Measurements from ENCODE around the gene CDHR4.
"Not testable (repeated sequence)": the region's sequence is repeated elsewhere in the genome, so short reads cannot be mapped to it uniquely, and the experiment has no call there.

CDHR4 gene, protein sequence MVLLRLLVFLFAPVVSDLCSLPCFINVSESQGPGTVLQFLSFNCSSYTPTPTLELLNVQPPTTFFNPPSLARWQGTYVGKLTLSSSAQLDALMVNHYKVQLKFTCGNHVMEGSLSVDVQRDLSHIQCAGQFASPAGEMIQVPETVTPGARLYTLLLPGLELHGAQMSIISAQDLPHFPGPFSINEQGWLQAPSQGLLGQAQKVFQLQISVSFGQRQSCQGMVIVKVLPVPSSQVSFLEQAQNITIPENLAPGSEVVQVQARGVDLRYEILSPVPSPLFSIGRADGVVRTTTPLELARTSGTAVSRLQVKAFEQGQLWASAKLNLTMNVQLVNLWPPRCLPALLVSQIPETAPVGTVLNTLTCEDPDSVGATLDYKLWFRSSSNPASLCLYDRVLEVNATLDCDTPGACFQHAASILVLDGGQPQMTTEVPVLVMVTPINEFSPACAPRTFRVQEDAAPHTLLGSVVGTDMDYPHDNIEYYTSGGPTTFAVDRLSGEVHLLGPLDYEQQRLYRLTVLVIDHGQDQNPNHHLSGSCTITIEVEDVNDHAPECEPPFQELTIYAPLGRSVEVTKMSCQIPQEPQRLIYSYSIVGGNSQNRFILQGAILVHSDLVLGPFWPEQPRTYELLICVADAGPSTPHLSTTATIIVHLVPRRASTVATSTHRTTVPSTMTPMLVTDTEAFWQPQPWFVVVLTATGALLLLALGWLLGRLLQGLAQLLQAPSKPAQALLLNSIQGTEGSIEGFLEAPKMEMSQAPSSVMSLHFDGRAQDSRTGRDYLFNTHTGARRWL

DNA sequence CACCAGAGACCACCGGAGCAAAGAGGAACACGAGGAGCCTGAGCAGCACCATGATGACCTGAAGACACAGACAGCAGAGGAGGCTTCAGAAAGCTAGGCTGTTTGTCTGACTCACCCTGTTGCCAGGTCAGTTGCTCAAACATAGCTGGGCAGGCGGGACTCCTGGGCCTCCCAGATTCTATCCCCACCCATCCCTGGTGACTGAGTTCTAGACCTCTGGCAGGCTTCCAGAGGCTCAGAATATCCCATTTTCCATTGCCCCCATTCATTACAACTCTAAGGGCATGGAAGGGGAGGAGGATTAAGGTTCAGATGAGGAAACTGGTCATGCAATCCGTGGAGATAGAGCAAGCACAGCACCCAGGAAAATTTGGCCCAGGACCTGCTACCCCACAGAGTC, at the start of gene CDHR4:
Gene CDHR4 (minus strand): TSS at position 113 of the 400 bp plus-strand sequence. CDS start 61 bp downstream, at position 52.
- in situ Hi-C loops (cut with MboI; ENCODE audit: low sequenced_read_pairs): no loop called here

DNA sequence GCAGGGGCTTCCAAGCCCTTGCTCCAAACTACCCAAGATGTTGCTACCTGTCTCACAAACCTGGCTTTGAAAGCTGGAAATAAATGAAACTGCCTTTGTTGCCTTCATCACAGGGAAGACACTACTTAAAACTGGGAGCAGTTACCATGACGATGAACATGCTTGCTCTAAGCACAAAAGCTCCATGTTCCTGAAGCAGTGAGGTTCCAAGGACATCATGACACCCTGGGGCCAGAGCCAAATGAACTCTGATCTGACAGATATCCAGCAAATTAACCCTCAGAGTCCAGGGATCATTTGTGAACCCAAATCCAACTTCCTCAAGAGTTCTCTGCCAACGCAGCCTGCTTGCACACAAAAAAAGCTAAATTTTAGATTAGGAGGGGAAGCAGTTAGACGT, 46.0 kb upstream of the CDHR4 start:
- in situ Hi-C loops (cut with MboI; ENCODE audit: low sequenced_read_pairs): no loop called here

DNA sequence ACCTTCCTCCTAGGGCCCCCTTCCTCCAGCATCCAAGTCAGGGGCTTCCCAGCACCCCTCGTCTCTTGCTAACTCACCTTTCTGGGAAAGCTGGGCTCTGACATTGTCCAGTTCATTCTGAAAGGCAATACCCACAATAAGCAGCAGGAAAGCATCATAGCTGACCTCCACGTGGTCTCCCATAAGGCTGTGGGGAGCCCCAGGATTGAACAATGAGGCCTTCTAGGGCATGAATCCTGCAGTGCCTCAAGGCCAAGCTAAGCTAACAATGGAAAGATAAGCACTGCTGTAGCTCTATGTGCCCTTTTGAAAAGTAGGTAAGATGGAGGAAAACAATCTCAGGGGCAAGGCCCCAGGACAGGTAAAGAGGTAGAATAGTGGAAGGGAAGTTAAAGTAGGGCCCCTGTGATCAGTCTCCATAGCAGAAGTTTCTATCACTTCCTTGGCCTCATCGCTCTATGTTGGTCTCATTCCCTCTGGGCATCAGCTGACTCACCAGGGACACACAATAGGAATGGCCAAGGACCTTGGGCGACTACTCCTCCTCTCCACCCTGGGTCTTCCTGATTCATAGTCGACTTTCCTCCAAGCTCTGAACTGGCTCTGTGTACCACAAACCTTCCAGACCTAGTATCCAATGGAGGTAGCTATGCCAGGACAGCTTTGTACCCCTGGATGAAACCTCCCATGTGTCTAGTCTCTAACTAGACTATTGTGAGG, 45.0 kb upstream of the CDHR4 start:
- in situ Hi-C loops (cut with MboI; ENCODE audit: low sequenced_read_pairs): no loop called here

DNA sequence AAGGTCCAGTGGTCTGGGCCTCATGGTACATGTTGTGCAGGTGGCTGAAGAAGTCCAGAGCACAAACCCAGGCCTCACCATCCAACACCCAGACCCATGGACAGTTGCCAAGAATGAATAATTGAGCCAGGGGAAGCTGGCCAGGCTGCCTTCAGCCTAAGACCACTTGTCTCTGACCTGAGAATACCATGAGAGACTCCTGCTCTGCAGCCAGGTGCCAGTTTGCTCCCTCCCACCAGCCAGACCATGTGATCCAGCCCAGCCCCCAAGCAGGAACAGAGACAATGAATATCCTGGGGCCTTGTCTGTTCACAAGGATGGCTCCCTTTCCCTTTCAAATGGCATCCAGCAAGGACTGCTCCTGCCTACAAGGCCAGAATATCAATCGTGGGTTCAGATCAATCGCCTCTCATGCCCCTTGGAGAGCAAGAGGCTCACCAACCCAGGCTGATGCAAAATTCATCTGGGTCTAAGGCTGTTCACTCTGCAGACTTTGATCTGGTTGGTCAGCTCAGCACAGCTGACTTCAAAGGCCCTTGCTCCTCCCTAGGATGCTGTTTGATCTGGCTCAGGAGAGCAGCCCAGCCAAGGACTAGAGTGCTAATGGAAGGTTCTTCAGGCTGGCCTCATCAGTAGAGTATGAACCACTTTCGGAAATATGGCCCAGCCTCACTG, 43.3 kb upstream of the CDHR4 start:
- in situ Hi-C loops (cut with MboI; ENCODE audit: low sequenced_read_pairs): no loop called here

DNA sequence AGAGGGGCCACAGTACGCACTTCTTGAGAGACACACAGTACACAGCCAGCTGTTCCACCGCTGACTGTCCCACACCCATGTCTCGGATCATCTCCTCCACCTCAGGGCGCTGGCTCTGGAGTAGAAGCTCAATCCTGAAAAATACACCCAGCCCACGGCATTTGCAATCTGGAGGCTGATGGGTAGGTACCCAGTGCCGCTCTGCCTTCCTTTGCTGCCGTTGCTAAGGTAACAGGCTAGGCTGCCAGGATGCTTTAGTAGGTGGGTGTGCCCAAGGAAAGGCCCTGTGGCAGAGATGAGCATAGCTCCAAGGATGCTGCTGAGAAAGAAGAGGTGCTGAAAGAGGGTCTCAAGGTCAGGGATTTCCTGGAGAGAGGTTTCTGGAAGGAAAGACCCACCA, 42.1 kb upstream of the CDHR4 start:
- in situ Hi-C loops (cut with MboI; ENCODE audit: low sequenced_read_pairs): no loop called here

DNA sequence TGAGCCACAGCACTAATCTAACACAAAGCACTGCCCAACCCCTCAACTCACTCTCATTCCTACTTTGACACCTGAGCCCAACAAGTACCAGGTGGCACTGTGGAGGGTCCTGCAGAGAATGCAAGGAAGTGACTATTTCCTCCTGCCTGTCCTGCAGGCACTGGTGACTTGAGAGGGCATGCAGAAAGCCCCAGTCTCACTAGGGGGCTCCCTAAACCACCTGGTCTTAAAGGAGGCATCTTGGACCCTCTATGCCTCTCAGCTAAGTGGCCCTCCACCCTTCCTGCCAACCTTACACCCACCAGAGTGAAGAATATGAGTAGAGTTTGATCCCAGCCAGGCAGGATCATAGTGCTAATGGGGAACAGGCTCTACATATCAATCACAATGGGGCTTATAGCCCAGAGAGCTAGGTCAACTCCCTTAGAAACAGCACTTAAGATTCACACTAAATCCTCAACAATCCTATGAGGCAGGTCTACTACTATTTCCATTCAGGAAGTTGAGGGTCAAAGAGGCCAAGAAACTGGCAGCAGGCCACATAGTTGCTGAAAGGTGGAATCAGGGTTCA, 41.5 kb upstream of the CDHR4 start:
- in situ Hi-C loops (cut with MboI; ENCODE audit: low sequenced_read_pairs): no loop called here

DNA sequence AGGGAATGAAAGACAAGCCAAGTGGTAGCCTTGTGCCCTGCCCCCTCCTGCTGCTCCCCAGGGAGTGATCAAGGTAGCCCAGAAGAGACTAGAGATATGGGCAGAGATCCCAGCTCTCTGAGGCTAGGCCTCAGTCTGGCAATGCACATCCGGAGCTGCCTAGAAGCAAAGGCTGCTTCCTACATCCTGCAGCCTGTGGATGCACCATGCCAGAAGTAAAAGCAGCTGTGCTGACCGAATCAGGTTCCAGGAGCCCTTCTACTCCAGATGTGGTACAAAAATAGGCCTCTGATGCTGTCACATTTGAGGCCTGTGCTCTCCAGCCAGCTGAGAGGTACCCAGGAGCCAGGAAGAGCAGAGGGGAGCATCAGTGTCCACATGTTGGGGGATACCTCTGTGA, 40.7 kb upstream of the CDHR4 start:
- in situ Hi-C loops (cut with MboI; ENCODE audit: low sequenced_read_pairs): no loop called here

DNA sequence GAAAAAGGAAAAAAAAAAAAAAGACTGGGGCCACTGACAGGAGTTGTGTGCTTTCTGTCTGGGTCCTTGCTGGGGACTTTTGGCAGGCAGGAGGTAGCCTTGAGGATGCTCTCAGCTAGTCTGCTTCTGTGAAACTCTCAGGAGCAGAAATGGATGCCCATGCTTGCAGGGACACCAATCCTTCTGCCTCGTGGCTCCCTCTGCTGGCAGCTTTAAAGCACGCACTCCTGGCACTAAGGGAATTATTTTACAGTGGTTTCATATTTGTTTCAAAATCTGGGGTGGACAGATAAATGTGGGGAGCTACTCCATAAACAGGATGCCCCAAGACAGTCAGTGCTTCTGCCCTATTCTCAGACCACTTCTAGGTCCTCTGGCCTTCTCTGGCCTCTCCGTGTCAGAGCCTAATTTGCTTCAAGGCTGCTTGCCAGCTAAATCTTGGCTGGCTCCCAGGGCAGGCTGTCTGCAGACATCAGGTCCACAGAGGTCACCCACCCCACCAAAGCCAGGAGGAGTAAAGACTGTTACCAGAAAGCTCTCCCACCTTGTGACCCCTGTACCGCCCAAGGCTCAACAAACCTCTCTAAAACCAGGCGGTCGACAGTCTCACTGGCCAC, 39.6 kb upstream of the CDHR4 start:
- in situ Hi-C loops (cut with MboI; ENCODE audit: low sequenced_read_pairs): no loop called here

DNA sequence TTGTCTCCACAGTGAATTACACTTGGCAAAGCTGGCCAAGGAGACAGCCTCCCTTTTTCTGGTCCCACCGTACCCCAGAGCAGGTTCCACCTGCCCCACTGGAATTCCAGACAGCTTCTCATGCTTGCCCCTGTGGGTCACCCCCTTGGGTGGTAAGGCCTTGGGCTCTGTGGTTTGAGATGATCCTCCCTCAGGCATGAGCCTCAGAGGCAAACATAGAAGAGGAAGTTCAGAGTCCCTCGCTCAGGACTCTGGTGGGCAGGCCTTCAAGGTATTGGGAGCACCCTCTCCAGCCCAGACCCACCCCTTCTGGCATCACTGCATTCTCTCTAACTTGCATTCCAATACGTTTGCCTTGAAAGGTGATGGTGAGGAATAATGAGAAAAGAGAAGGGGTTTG, 31.7 kb upstream of the CDHR4 start:
- in situ Hi-C loops (cut with MboI; ENCODE audit: low sequenced_read_pairs): no loop called here

DNA sequence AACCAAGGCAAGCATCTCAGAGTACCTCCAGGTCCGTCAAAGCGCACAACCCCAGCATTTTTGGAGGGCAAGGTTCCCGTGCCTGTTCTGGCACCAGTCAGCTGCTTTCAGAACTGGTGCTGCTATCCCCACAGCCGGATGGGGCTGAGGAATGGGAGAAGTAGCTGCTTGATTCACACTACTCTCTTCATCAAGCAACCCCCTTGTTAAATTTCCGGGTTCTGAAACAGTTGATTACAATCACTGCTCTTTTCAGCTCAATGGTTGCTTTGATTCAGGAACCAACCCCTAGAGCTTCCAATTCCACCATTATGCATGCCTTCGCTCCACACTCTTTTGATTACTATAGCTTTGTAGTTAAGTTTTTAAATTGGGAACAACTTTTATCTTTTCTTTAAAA, 26.3 kb upstream of the CDHR4 start:
- in situ Hi-C loops (cut with MboI; ENCODE audit: low sequenced_read_pairs): no loop called here

DNA sequence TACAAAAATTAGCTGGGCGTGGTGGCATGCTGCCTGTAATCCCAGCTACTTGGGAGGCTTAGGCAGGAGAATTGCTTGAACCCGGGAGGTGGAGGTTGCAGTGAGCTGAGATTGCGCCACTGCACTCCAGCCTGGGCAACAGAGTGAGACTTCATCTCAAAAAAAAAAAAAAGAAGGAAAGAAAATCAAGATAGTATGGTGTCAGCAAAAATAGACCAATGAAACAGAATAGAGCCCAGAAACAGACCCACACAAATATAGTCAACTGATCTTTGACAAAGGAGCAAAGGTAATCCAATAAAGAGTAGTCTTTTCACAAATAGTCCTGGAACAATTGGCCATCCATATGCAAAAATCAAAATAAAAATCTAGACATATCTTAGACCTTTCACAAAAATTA, 23.5 kb upstream of the CDHR4 start:
- in situ Hi-C loops (cut with MboI; ENCODE audit: low sequenced_read_pairs): not testable (repeated sequence)

DNA sequence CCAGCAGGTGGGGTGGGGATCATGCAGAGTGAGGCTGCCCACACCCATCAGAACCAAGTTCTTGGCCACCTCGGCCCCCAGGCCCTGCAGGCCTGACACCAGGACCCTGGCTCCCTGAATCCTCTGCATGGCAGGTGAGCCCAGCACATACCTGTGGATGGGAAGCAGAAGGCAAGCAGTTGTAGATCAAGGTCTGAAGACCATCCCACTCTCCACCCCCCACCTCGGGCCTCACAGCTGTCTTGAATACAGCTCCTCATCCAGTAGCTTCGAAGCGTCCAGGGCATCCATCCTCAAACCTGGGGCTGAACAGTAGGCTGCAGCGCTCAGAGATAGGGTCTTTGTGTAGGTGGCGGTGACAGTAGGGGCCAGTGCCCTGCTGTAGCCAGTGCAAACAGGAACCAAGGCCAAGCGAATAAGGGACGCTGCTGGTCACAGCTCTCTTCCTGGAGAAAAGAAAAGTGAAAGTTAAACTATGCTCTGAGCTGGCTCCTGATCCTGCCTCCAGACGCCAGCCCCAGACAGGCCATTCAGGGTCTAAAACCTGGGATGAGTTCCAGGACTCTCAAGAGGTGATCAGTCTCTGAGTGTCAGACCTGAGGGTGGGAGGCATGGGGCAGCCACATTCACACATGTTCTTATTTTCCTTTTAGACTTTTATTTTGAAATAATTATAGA, 14.0 kb upstream of the CDHR4 start, which contains the start of gene UBA7:
Gene UBA7 (minus strand): TSS at position 457 of the 678 bp plus-strand sequence. CDS start 166 bp downstream, at position 291.
- in situ Hi-C loops (cut with MboI; ENCODE audit: low sequenced_read_pairs): no loop called here

DNA sequence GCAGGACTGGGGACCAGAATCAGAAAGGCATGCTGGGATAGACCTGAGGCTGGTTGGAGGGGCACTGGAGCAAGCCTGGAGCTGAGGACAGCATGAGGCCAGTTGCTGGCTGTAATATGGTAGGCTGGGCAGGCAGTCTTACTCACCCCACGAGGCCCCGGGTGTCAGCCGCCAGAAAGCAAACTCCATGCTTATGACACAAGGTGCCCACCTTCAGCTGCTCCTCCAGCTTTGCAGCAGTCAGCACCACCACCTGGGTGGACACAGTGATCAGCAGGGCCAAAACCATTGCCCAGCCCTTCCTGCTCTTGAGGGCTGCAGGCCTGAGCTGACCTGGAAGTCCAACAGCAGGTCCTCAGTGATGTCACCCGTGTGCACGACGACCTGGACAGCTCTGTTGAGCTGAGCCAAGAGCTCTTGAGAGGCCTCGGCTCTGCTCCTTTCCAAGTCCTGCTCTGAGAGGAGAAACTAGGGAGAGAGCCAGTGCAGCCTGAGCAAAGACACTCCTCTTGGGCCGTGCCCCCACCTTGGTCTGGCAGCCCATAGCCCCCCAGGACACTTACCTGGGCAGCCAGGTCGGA, 13.3 kb upstream of the CDHR4 start:
- in situ Hi-C loops (cut with MboI; ENCODE audit: low sequenced_read_pairs): no loop called here

DNA sequence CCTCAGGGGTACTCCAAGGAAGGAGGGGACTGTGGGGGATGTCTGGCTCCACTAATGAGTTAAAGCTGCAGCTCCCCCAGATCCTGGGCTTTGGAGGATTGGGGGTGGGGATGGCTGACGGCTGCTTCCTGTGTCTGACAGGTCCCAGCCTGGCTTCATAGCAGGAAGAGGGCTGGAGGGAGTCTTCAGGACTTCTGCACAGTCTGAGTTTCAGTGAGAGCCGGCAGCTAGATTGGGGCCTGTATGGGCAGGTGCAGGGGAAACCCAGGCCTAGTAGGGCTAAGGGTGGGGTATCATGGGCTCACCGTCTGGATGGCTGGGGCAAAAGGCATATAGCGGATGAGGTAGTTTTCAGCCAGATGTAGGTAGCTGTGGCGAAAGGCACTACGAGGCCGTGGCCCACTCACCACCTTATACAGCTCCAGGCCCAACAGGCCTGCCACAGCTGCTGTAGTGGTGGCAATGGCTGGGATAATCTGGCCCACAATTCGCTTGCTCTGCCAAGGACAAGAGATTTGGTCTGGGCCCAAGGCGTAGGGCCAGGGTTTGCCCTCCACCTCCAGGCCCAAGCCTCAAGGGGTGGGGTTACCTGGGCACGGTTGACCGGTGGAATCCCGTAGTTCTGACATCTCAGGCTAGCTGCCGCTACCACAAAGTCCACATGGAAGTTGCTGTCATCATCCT, 7.9 kb upstream of the CDHR4 start:
- in situ Hi-C loops (cut with MboI; ENCODE audit: low sequenced_read_pairs): no loop called here

DNA sequence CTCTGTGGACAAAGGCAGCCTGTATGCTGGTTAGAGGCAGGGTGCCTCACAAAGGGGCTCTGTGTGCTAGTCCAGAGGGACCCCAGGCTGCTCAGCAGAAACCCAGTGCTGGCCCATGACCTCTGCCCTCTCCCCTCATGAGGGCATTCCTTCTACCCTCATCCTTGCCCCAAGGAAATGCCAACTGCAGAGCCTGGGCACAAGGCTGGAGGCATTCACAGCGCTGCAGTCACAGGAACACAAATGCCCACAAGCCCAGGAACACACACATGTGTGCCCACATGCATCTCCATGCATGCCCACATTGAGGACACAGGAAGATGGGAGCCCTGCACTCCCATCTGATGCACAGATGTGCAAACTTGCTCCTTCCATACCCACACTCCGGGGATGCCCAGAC, 7.2 kb upstream of the CDHR4 start:
- in situ Hi-C loops (cut with MboI; ENCODE audit: low sequenced_read_pairs): no loop called here

DNA sequence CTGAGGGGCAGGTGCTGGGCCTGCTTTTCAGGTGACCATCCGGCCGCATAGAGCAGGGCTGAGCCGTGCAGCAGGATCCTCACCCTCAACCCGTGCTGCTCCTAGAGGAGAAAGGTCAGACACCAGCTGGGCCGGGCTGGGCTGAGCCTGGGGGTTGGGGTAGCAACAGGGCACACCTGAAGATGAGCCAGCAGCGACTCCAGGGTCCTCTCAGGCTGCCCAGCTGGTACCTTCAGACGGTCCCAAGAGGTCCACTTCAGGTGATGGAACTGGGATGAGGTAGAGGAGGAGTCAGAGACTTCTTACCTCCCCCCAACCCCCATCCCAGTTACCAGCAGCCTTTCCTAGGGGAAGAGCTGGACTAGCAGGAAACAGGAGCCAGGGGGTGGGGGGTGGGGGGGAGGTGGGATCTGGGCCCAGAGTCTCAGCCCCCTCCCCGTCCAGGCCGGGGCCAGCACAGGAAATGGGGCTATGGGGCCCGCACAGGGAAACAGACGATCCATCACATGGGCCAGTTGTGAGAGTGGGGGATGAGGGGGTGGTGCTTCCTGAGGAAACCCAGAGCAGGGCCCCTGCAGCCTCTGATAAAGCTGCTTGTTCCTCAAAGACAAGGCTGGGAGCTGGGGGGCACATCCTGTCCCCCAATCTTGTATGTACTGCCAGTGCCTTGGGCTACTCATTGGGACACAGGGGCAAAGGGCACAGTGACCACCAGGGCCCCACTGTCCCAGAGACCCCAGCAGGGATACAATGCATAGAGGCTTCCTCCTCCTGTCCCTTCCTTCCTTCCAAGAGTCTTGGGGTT, 6.4 kb upstream of the CDHR4 start:
- in situ Hi-C loops (cut with MboI; ENCODE audit: low sequenced_read_pairs): no loop called here

DNA sequence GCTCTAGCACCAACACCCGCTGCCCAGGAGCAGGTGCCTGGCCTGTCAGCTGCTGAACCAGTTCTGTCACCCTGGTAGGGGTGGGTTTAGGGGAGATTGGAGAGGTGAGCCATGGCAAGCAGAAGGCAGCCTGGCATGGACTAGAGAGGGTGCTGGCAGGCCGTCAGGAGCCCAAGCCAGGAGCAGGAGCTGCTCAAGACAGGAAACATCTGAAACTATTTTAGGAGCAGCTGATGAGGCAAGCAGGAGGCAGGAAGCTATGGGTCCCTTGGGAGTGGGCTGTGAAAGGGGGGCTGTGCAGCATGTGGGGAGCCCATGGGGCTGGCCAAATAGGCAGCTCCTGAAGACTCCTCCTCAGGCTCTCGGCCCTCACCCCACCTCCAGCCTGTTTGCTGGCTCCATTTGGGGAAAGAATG, 5.7 kb upstream of the CDHR4 start:
- in situ Hi-C loops (cut with MboI; ENCODE audit: low sequenced_read_pairs): no loop called here

Data from HL-60/S4 treated with retinoic acid at 250 ng/mL for 4 days and 3 days (cell line).